NCI-H1436 (cell line): Measurements from ENCODE around the gene GALR3.

Source experiments
- DNase-seq: peaks from one replicate; lab custom pipeline; 2025; lab: John Stamatoyannopoulos, UW

The GALR3 gene

DNA sequence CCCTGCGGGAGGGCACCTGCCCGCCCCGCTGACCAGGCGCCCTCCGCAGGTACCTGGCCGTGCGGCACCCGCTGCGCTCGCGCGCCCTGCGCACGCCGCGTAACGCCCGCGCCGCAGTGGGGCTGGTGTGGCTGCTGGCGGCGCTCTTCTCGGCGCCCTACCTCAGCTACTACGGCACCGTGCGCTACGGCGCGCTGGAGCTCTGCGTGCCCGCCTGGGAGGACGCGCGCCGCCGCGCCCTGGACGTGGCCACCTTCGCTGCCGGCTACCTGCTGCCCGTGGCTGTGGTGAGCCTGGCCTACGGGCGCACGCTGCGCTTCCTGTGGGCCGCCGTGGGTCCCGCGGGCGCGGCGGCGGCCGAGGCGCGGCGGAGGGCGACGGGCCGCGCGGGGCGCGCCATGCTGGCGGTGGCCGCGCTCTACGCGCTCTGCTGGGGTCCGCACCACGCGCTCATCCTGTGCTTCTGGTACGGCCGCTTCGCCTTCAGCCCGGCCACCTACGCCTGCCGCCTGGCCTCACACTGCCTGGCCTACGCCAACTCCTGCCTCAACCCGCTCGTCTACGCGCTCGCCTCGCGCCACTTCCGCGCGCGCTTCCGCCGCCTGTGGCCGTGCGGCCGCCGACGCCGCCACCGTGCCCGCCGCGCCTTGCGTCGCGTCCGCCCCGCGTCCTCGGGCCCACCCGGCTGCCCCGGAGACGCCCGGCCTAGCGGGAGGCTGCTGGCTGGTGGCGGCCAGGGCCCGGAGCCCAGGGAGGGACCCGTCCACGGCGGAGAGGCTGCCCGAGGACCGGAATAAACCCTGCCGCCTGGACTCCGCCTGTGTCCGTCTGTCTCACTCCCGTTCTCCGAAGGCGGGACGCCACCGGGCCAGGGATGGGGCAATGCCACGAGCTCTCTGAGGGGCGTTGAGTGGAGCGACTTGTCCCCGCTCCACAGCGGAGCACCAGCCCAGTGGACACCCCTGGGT lies 1.8 kb downstream of the GALR3 start:
- no peak for DNase-seq

DNA sequence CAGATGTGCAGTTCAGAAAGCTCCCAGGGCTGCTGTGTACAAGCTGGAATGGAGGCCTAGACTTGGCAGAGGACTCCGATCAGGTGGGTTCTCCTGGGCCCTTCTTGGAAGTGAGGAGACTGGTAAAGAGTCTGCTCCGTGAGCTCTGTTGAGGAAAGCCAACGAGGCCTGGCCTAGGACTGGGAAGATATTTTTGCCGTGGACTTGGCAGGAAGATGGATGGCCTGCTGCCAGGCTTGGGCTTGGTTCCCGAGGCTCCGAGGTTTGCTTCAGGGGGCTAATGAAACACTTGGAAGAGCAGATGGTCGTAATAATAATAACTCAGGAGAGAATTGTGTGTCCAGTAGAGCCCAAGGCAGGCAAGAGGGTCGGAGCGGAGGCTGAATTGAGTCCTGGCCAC lies 3.9 kb downstream of the GALR3 start:
- DNase-seq = no peak

- no peak for DNase-seq
Observed at GRCh38 chr22:37830093-37830842, 7.1 kb downstream of the GALR3 start.

- DNase-seq = no peak
Observed at GRCh38 chr22:37831472-37831871, 8.3 kb downstream of the GALR3 start.

GRCh38 chr22:37832022-37832857 lies 9.1 kb downstream of the GALR3 start:
- DNase-seq = no peak

DNA sequence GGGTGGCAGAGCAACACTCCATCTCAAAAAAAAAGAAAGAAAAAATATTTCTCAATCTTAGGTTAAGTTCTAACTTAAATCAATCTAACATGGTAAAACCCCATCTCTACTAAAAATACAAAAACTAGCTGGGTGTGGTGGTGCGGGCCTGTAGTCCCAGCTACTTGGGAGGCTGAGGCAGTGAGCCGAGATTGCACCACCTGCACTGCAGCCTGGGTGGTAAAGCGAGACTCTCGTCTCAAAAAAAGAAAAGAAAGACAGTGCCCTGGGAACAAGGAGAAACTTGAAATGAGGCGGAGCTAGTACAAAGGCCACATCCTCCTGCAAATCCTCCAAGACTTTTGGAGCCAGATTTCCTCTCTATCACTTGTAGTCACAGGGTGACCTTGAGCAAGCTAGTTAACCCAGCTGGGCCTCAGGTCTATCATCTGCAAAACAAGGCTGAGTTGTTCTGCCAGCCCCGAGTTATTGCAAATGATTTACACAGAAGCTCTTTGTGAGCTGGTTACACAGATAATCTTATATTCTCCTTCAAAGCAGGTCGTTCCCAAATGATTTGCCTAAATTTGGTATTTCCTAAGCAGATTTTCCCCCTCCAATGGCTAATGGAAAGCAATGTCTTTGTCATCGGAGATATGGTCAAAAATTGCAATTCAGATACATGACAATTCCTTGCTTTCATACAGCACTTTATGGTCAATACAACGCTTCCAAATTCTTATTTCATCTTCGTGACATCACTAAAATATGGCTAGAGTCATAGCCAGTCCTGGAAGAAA lies 19.0 kb downstream of the GALR3 start:
- DNase-seq = no peak

DNA sequence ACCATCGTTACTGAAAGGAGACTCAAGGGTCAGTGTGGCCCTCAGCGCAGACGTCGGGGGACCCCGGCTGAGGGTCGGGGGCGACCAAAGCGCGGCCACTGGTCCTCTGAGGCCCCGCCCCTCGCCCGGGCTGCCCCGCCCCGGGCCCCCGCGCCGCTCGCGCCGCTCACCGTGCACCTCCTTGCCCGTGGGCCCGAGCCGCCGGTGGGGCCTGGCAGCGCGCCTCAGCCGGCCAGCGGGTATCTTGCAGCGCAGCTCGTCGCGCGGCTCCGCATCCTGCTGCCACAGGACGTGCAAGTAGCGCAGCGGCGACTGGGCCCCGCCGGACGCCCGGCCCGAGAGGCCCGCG lies 20.5 kb downstream of the GALR3 start:
- DNase-seq = no peak

DNA sequence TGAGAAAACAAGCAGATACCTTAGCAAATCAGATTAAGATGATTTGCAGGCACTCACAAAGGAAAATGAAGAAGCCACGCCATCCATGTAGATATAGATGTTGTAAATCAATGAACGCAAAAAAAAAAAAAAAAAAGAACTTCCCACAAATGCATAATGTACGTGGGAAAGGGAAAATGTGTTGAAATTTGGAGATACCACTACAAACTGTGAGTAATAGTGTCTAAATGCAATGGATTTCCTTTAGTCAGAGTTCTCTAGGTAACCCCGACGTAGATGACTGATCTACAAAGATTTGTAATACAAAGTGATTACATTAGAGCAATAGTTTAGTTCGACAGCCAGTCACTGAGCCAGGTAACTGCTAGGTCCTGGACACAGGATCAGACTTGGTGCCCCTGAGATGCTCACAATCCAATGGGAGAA lies 21.7 kb downstream of the GALR3 start:
- DNase-seq = no peak

DNA sequence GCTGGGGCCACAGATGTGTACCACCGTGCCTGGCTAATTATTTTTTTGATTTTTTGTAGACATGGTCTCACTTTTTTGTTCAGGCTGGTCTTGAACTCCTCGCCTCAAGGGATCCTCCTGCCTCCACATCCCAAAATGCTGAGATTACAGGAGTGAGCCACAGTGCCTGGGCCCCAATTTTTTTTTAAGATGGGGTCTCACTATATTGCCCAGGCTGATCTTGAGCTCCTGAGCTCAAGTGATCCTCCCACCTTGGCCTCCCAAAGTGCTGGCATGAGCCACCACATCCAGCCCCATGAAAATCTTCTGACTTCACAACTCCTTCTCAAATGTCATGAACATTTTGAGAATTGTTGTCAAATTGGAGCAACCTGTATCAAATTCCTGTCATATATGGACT lies 23.3 kb downstream of the GALR3 start:
- no peak for DNase-seq

DNA sequence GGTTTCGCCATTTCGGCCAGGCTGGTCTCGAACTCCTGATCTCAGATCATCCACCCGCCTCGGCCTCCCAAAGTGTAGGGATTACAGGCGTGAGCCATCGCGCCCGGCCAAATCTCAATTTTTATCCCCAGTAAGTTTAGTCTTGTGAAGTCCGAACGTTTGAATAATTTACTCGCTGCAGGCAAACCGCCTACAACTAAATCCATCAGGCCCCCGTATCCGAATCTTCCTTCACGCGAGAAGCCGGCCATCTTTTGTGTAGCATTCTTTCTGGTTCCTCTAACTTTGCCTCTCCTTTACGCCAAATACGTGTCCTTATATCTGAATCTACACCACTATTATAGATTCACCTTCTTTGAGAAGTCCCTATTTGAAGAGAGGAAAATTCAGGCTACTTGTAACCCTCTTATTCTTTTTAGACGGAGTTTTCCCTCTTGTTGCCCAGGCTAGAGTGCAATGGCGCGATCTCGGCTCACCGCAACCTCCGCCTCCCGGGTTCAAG lies 25.5 kb downstream of the GALR3 start:
- DNase-seq = peak; percentile 24

- peak; percentile 85 for DNase-seq
Observed at GRCh38 chr22:37849089-37849751, 26.0 kb downstream of the GALR3 start, which contains the start of gene EIF3L. Gene EIF3L, plus strand, starts transcription at chr22:37849419. Its CDS starts 31 bp downstream, at chr22:37849450.

GRCh38 chr22:37850801-37851200 lies 27.6 kb downstream of the GALR3 start:
- DNase-seq = no peak

DNA sequence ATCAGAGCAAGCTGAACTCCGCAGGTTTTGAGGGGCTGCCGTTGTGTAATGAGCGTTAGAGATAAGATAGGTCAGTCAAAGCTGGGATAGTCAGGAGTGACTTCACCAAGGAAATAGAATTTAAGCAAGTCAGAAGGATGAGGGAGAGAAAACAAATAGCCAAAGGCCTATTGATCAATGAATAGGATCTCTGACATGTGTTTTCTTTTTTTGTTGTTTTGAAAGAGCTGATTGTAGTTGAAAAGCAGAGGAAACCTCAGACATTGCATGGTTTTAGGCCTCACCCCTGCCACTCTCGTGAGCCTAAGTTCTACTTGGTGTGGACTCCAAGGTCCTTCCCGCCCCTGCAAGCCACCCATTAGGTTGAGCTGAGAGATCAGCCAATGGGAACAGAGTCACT lies 29.2 kb downstream of the GALR3 start:
- no peak for DNase-seq

DNA sequence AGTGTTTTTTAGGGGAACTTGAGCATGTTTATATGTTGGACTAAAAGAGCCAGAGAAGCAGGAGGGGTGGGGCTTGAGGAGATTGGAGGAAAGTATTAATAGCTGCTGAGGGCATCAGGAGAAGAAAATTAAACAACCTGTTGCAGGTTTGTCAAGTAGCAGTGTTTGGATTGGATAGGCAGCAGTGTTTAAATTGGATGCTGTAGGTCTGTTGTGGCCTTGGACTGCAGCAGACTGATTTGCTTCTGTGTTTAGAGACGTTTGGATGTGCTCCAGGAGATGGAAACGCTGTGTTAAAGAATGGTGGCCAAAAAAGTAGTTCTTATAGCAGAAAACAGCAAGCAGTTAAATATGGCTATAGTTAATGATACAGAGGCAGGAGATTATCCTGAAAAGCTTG lies 31.8 kb downstream of the GALR3 start:
- DNase-seq = no peak

DNA sequence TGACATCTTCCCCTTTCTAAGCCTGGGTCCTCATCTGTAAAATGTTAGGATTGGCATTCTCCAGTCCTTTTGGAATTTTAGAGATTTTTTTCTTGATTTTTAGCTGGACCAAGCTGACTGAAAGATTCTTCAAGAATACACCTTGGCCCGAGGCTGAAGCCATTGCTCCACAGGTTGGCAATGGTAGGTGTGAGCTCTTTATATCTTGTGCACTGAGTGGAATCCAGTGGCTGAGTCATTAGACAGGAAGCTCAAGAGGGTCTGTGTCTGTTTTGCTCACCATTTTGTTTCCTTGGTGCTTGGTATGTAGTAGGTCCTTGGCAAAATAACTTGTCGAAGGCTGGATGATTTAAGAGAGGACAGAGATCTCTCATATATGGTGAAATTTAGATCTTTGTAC lies 32.3 kb downstream of the GALR3 start:
- DNase-seq = no peak

GRCh38 chr22:37860796-37861421 lies 37.7 kb downstream of the GALR3 start:
- no peak for DNase-seq

DNA sequence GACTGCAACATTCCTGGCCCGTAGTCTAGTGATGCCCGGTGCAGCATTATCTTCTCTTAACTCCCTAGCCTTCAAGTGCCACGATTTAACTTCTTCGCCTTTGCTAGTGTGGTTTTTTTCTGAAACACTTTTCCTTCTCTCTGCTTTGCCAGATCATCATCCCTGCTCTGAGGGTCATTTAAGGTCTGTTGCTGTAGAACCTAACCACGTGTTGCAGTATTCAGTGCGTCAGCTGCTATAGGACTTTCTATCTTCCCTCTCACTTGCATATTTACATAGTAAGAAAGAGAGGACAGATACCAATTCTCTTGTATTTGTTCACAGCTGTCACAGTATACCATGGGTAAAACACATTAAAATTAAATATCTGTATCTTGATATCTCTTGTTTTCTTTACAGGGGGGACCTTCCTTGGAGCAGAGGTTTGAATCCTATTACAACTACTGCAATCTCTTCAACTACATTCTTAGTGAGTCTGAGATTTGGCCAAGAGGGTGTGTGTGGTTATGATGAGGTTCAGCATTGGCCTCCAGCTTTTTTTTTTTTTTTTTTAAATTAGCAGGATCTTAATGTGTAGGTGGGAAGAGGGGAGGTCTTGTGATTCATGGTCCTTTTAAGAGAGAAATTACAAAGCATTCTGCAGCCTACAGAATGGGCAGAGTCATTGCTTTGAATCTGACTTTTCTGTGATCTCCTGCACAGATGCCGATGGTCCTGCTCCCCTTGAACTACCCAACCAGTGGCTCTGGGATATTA lies 39.6 kb downstream of the GALR3 start:
- DNase-seq = no peak

GRCh38 chr22:37865510-37865909 lies 42.3 kb downstream of the GALR3 start:
- no peak for DNase-seq

DNA sequence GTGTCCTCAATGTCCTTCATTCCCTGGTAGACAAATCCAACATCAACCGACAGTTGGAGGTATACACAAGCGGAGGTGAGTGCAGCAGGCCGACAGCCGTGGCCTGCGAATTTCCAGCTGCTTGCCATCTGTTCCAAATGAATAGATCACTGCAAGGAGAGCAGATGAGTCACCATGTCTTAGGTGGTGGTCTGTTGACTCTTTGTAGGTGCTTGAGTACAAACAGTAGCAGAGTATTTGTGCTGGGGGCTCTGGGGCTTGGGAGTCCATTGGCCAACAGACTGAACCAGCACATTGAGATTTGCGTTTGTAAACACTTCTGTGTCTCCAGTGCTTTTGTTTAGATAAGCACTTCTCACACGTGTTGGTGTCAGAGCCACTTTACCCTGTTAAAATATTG lies 47.1 kb downstream of the GALR3 start:
- no peak for DNase-seq
